ENCODE measurements around the gene AFAP1L1. TPM values are rescaled to one million over a fixed set of nuclear protein-coding genes. Genes with fewer than 3 reads are reported as not detected.

The AFAP1L1 gene
- total and polyA plus RNA-seq, 10 of the 15 experiments (the other 5 are each of a cell fraction or from before 2014, with no cell fraction given): 0.11 TPM; not detected in 9

DNA sequence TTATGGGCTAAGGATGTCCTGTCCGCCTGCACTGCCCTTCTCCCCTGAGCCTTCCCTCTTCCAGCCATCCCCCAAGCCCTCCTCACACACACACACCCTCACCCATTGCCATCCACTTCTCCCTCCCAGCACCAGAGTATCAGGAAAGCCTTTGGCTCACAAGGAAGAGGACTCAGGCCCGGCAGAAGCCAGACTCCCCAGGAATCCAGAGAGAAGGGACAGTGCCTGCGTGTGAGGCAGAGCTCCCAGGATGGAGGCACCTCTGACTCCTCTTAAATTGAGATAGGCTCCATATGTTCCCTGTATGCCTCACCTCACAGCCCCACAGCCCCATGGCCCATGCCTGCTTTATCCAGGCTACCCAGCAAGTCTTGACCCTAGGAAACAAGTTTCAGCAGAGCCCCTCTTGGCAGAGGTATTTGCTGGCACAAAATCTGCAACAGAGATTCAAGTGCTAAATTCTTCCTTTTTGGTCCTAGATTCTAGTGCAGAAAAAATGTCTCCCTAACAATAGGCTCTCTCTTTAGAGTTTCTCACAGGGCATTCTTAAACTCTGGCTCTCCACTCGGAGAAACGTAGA is 106.7 kb downstream of the AFAP1L1 start (continued):
- TF ChIP-seq, protein P1, sequence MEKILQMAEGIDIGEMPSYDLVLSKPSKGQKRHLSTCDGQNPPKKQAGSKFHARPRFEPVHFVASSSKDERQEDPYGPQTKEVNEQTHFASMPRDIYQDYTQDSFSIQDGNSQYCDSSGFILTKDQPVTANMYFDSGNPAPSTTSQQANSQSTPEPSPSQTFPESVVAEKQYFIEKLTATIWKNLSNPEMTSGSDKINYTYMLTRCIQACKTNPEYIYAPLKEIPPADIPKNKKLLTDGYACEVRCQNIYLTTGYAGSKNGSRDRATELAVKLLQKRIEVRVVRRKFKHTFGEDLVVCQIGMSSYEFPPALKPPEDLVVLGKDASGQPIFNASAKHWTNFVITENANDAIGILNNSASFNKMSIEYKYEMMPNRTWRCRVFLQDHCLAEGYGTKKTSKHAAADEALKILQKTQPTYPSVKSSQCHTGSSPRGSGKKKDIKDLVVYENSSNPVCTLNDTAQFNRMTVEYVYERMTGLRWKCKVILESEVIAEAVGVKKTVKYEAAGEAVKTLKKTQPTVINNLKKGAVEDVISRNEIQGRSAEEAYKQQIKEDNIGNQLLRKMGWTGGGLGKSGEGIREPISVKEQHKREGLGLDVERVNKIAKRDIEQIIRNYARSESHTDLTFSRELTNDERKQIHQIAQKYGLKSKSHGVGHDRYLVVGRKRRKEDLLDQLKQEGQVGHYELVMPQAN (conservative IDR thresholded peaks at IDR 0.05): no peak
- TF ChIP-seq CBX3 (IDR thresholded peaks at IDR 0.05; ENCODE audit: borderline replicate concordance, low read depth) (no peak), HDAC2 (IDR thresholded peaks at IDR 0.05) (no peak), ZNF207 (IDR thresholded peaks at IDR 0.05; ENCODE audit: borderline replicate concordance) (no peak), LARP7 (IDR thresholded peaks at IDR 0.05) (no peak)

DNA sequence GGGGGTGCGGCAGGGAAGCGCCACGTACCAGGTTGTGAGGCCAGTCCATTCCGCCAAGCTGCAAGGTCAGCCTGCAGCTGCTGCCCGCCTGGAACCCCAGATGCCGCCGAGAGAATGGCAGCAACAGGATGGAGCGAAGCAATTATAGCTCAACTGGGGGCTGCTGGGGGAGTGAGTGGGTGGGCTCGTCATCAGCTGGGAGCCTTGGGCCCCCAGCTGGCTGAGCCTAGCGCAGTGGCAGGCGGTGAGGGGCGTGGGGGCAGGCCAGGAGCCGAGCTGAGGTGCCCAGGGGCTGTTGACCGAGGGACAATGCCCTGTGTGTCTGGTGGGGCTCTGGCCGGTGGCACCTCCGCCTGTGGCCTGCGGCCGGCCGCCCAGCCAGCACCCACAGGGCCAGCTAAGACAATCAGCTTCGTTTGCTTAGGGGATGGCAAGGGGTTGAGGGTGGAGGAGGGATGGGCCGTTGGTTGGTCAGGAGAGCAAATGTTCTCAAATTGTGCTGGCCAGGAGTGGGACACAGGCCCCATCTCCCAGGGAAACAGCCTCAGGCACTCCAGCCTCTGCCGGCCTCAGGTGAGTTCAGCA is 107.6 kb downstream of the AFAP1L1 start, which contains the start of gene IL17B:
TSS of gene IL17B (minus strand) at position 116 of the 585 bp plus-strand sequence. CDS start at position 49, 67 bp downstream.
- Histone ChIP-seq H3K4me1 (ENCODE audit: control insufficient read depth, insufficient read depth, low read length) (no peaks in the 10 kb centered on the region), H3K27ac (ENCODE audit: control insufficient read depth, insufficient read depth) (no peak within 1 kb of the TSS), H3K4me3 (no peak within 1 kb of the TSS), H3K9ac (ENCODE audit: control insufficient read depth, insufficient read depth, low read length) (no peak within 1 kb of the TSS), H3K36me3 (ENCODE audit: control insufficient read depth in 2 of 2, insufficient read depth in 2 of 2, low read length in 1 of 2) (no peaks in the 10 kb centered on the region), H3K79me2 (ENCODE audit: control insufficient read depth, insufficient read depth, low read length) (no peaks in the 10 kb centered on the region), H2AFZ (ENCODE audit: control insufficient read depth, low read depth, low read length) (no peak within 1 kb of the TSS), H3K4me2 (ENCODE audit: control insufficient read depth, insufficient read depth) (no peak within 1 kb of the TSS), H3K27me3 (replicated peaks in 1 of 2; ENCODE audit: control insufficient read depth in 2 of 2, insufficient read depth in 2 of 2, low read length in 1 of 2) (peaks cover 0 to 2% of the 10 kb centered on the region in 2 experiments; a peak in 2 of 4 replicates), H4K20me1 (ENCODE audit: control insufficient read depth, insufficient read depth) (no peaks in the 10 kb centered on the region), H3K9me3 (replicated peaks; ENCODE audit: control insufficient read depth, insufficient read depth, low read length) (no peaks in the 10 kb centered on the region)
- no peak for ATAC-seq
- TF ChIP-seq MXI1 (IDR thresholded peaks at IDR 0.05; ENCODE audit: low read depth, low read length): no peak
- FAIRE-seq: no peak
- CTCF ChIA-PET: interaction anchor here (0.9 to 12.8 kb wide), 8 partner anchors 10 to 239 kb away, joined by 3 to 137 read pairs (median 24); no protein-coding TSS in a partner anchor
- no TSS peak for BruUV-seq (replicated peaks)
- in situ Hi-C loops (cut with MboI) (no loop called here), intact Hi-C loops (cut with micrococcal nuclease; ENCODE audit: unreplicated experiment) (no loop called here)
- RAD21 ChIA-PET (ENCODE audit: unreplicated experiment): interaction anchor here (1.1 to 4.9 kb wide), 3 partner anchors 50 to 172 kb away, joined by 3 to 22 read pairs (median 3); partner anchors contain the start of gene CSNK1A1
- DNase-seq (ENCODE audit: low read depth, low spot score): no peak
- POLR2A ChIA-PET: no interaction called here
- SMC1A ChIA-PET (ENCODE audit: uncharacterized antibody, unreplicated experiment): interaction anchor here (2.0 to 6.5 kb wide), 2 partner anchors 53 to 186 kb away, joined by 7 to 52 read pairs; no protein-coding TSS in a partner anchor
- 50% methylated on average over 22 of the region's 22 CpGs for WGBS (ENCODE audit: insufficient coverage, insufficient replicate concordance, low lambda C conversion rate, missing lambda C conversion rate)

Data from GM12878 (cell line).